GM12878 (cell line): ENCODE data around the gene CHN2. TPM values are rescaled to one million over a fixed set of nuclear protein-coding genes. Genes with fewer than 3 reads are reported as not detected.

Experiments
- ATAC-seq: fragments of 200-7000 bp; cut with Tn5 transposase; 3 replicates; pipeline ENCODE4 v1.9.1; 2020; ENCODE audit warnings: mild to moderate bottlenecking, moderate library complexity
- BruUV-seq: library from RNA; stranded (reverse); fragments of 400-500 nt; replicated peaks from 2 replicates; lab custom pipeline; 2021; lab: Mats Ljungman, UMichigan
- CTCF ChIA-PET: fragments of 300-600 bp; sonication (Branson Sonifier 250); formaldehyde crosslinking; extraction: SDS; loops from one replicate; lab custom pipeline; 2021; ENCODE audit warnings: inconsistent platforms; lab: Yijun Ruan, JAX
- POLR2A ChIA-PET: fragments of 350-600 bp; formaldehyde crosslinking; extraction: SDS; loops from one replicate; lab custom pipeline; 2021; ENCODE audit warnings: inconsistent platforms; lab: Charles Lee
- RAD21 ChIA-PET: fragments of 300-600 bp; sonication (Branson Sonifier 250); formaldehyde crosslinking; loops from one replicate; lab custom pipeline; 2023; ENCODE audit warnings: antibody characterized with exemption; ENCODE audit not compliant: unreplicated experiment; lab: Charles Lee
- SMC1A ChIA-PET: fragments of 300-600 bp; sonication (Branson Sonifier 250); formaldehyde crosslinking; loops from one replicate; lab custom pipeline; 2023; ENCODE audit not compliant: unreplicated experiment, uncharacterized antibody; lab: Charles Lee
- DNase-seq: peaks from one replicate; pipeline ENCODE4 v3.0.0-alpha.2; 2011; ENCODE audit warnings: low read depth, low spot score
- FAIRE-seq: peaks from 3 replicates; lab custom pipeline; 2011; peaks lifted over from hg19 to GRCh38; lab: Jason Lieb, UNC
- H2AFZ ChIP-seq: 2 replicates; pipeline ENCODE4 v1.6.0; 2011; ENCODE audit warnings: low read depth, low read length, control low read depth; ENCODE audit not compliant: control insufficient read depth
- H3K27ac ChIP-seq: 2 replicates; pipeline ENCODE4 v1.5.1; 2011; ENCODE audit warnings: control low read depth; ENCODE audit not compliant: control insufficient read depth, insufficient read depth
- H3K27me3 ChIP-seq, 2 experiments: replicated peaks in 1 of 2; 2 replicates each; pipeline versions ENCODE4 v1.6.0 to v1.6.1; 2011; ENCODE audit warnings: low read length in 1 of 2; ENCODE audit not compliant: control insufficient read depth in 2 of 2, insufficient read depth in 2 of 2
- H3K36me3 ChIP-seq, 2 experiments: 2 replicates each; pipeline ENCODE4 v1.5.1; 2011; ENCODE audit warnings: low read length in 1 of 2; ENCODE audit not compliant: control insufficient read depth in 2 of 2, insufficient read depth in 2 of 2
- H3K4me1 ChIP-seq: 2 replicates; pipeline ENCODE4 v1.6.1; 2011; ENCODE audit warnings: mild to moderate bottlenecking, low read length, moderate library complexity, mixed read lengths; ENCODE audit not compliant: control insufficient read depth, insufficient read depth
- H3K4me2 ChIP-seq: 2 replicates; pipeline ENCODE4 v1.6.0; 2011; ENCODE audit warnings: control low read depth; ENCODE audit not compliant: control insufficient read depth, insufficient read depth
- H3K4me3 ChIP-seq: fragments of 200-600 bp; sonication (generic); 2 replicates; pipeline ENCODE4 v1.5.1; 2016
- H3K79me2 ChIP-seq: 2 replicates; pipeline ENCODE4 v1.6.0; 2011; ENCODE audit warnings: low read length; ENCODE audit not compliant: control insufficient read depth, insufficient read depth
- H3K9ac ChIP-seq: 2 replicates; pipeline ENCODE4 v1.8.0; 2011; ENCODE audit warnings: low read length, control low read depth, mixed read lengths; ENCODE audit not compliant: control insufficient read depth, insufficient read depth
- H3K9me3 ChIP-seq: replicated peaks from 3 replicates; pipeline ENCODE4 v1.5.1; 2011; ENCODE audit warnings: mild to moderate bottlenecking, low read length; ENCODE audit not compliant: control insufficient read depth, insufficient read depth
- H4K20me1 ChIP-seq: 2 replicates; pipeline ENCODE4 v1.6.0; 2011; ENCODE audit not compliant: control insufficient read depth, insufficient read depth
- ATF7 ChIP-seq: fragments of 450-650 bp; IDR thresholded peaks from 2 replicates; pipeline ENCODE4 v1.6.1; 2016; ENCODE audit warnings: low read depth, mild to moderate bottlenecking
- CREB1 ChIP-seq: IDR thresholded peaks from 2 replicates; pipeline ENCODE4 v1.6.1; 2012; ENCODE audit warnings: low read depth, mild to moderate bottlenecking, inconsistent platforms
- POU2F2 ChIP-seq: IDR thresholded peaks from 3 replicates; pipeline ENCODE4 v1.6.1; 2011; ENCODE audit warnings: low read depth, mild to moderate bottlenecking, low read length, borderline replicate concordance
- WGBS: methylation state at CpG from one replicate; pipeline ENCODE4 v1.1.6; 2016; ENCODE audit warnings: low lambda C conversion rate; ENCODE audit not compliant: insufficient replicate concordance, insufficient coverage; ENCODE audit errors: missing lambda C conversion rate; 5-methylcytosine and 5-hydroxymethylcytosine counted together
- in situ Hi-C: fragments of 300-500 bp; cut with MboI; formaldehyde crosslinking; loops from 9 replicates; pipeline ENCODE4 v1.14.3; 2018; ENCODE audit warnings: mixed read lengths
- intact Hi-C: fragments of 100-400 bp; cut with micrococcal nuclease; formaldehyde crosslinking; loops from one replicate; pipeline ENCODE4 v1.14.2; 2022; ENCODE audit not compliant: unreplicated experiment
- polyA plus RNA-seq, 11 experiments: library from polyadenylated mRNA; depleted of rRNA in 4 of 11; unstranded in 6 of 11; stranded (reverse) in 5 of 11; fragments of >200 nt; fragmentation: Nextera tagmentation in 4 of 11; fragmentation: Illumina TruSeq in 1 of 11; extraction: Ambion mirVana in 4 of 11; extraction: Trizol in 1 of 11; gene quantifications; 1 replicate in 1 of 11; 2 replicates in 10 of 11; pipeline versions ENCODE4 v1.2.1 to v1.2.3, GENCODE V29; 2011 to 2016; ENCODE audit warnings: inconsistent platforms in 2 of 11, missing spikeins in 2 of 11, low read depth in 1 of 11
- total RNA-seq, 4 experiments: library from RNA; depleted of rRNA in 3 of 4; stranded (reverse); fragments of >200 nt in 3 of 4; fragmentation: Illumina TruSeq in 1 of 4; extraction: Trizol in 1 of 4; gene quantifications; 2 replicates each; pipeline versions ENCODE4 v1.2.1 to v1.2.3, GENCODE V29; 2013 to 2021
- TF ChIP-seq, protein P1 (sequence below): fragments of 450-650 bp; conservative IDR thresholded peaks from 2 replicates; pipeline ENCODE4 v1.6.1; 2017; ENCODE audit warnings: mild to moderate bottlenecking, moderate library complexity
- TF ChIP-seq, protein P2 (sequence below): IDR thresholded peaks from 2 replicates; pipeline ENCODE4 v1.6.1; 2011; ENCODE audit warnings: borderline replicate concordance, low read depth, mild to moderate bottlenecking, moderate library complexity, mixed read lengths, low read length; ENCODE audit not compliant: insufficient read depth; ENCODE audit errors: extremely low read length
- TF ChIP-seq, protein P3 (sequence below): IDR thresholded peaks from 2 replicates; pipeline ENCODE4 v1.6.1; 2012; ENCODE audit warnings: improper control_type of control experiment, low read depth, low read length; ENCODE audit not compliant: insufficient replicate concordance
- TF ChIP-seq, protein P4 (sequence below): fragments of 450-650 bp; IDR thresholded peaks from 2 replicates; pipeline ENCODE4 v1.6.1; 2017; ENCODE audit warnings: mild to moderate bottlenecking, moderate library complexity
- TF ChIP-seq, protein P5 (sequence below): fragments of 450-650 bp; IDR thresholded peaks from 2 replicates; pipeline ENCODE4 v1.6.1; 2017; ENCODE audit warnings: borderline replicate concordance

Gene CHN2
- total and polyA plus RNA-seq, 10 of the 15 experiments (the other 5 are each of a cell fraction or from before 2014, with no cell fraction given) = 0.11 to 3.8 (median 0.37) TPM; not detected in 2

DNA sequence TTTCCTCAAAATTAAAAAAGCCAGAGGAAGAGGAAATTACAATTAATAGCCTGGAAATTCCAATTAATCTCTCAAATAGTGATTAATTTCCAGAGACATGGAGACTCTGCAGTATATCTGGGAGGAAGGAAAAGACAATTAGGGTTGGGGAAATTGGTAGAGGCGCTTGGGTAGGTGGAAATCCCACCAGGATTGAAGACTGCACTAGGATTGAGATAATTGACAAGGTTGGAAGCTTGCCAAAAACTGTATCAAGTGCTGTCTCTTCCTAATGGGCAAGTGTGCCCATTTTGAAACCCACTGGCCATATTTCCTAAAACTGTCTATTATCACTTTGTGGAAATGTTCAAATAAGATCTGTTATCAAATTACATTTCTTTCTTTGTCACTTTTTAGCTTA, 21.6 kb downstream of the CHN2 start (continued):
- TF ChIP-seq, protein P1, sequence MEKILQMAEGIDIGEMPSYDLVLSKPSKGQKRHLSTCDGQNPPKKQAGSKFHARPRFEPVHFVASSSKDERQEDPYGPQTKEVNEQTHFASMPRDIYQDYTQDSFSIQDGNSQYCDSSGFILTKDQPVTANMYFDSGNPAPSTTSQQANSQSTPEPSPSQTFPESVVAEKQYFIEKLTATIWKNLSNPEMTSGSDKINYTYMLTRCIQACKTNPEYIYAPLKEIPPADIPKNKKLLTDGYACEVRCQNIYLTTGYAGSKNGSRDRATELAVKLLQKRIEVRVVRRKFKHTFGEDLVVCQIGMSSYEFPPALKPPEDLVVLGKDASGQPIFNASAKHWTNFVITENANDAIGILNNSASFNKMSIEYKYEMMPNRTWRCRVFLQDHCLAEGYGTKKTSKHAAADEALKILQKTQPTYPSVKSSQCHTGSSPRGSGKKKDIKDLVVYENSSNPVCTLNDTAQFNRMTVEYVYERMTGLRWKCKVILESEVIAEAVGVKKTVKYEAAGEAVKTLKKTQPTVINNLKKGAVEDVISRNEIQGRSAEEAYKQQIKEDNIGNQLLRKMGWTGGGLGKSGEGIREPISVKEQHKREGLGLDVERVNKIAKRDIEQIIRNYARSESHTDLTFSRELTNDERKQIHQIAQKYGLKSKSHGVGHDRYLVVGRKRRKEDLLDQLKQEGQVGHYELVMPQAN = no peak
- no peak for TF ChIP-seq CREB1

DNA sequence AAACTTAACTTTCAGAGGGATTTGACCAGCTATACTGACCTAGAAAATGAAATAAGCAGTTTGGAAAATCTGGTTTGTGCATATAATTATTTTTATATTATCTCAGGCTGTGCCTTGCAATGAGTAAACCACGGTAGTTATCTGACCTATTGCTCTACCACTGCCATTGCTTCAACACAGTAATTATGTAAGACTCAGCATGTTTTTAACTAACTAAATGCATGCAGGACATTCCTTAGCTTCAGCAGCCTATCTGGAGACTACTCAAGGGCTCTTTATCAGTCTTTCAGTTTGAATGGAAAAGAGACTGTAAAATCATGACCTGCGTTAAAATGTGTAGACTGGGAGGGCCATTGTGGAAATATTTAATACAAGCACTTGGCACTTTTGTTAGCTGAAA, 22.5 kb downstream of the CHN2 start:
- ChIA-PET SMC1A (interaction anchor here (0.6 to 1.0 kb wide), 2 partner anchors 15 to 481 kb away, joined by 3 to 4 read pairs; no protein-coding TSS in a partner anchor), CTCF (no interaction called here), RAD21 (no interaction called here), POLR2A (no interaction called here)
- Histone ChIP-seq H3K27me3 (no peaks in the 10 kb centered on the region), H2AFZ (no peak overlapping the region), H3K36me3 (no peaks in the 10 kb centered on the region), H3K9me3 (no peaks in the 10 kb centered on the region), H3K4me2 (no peak overlapping the region), H3K79me2 (no peaks in the 10 kb centered on the region), H3K4me1 (no peaks in the 10 kb centered on the region), H4K20me1 (no peaks in the 10 kb centered on the region), H3K4me3 (no peak overlapping the region), H3K9ac (no peak overlapping the region), H3K27ac (no peak overlapping the region)
- DNase-seq (no peak), FAIRE-seq (no peak), ATAC-seq (no peak)
- 55% methylated on average over 2 of the region's 2 CpGs for WGBS
- in situ Hi-C loops (no loop called here), intact Hi-C loops (no loop called here)
- no TSS peak for BruUV-seq
- no peak for TF ChIP-seq POU2F2
- TF ChIP-seq, protein P2, sequence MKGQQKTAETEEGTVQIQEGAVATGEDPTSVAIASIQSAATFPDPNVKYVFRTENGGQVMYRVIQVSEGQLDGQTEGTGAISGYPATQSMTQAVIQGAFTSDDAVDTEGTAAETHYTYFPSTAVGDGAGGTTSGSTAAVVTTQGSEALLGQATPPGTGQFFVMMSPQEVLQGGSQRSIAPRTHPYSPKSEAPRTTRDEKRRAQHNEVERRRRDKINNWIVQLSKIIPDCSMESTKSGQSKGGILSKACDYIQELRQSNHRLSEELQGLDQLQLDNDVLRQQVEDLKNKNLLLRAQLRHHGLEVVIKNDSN = no peak
- TF ChIP-seq ATF7 = no peak
- TF ChIP-seq, protein P3, sequence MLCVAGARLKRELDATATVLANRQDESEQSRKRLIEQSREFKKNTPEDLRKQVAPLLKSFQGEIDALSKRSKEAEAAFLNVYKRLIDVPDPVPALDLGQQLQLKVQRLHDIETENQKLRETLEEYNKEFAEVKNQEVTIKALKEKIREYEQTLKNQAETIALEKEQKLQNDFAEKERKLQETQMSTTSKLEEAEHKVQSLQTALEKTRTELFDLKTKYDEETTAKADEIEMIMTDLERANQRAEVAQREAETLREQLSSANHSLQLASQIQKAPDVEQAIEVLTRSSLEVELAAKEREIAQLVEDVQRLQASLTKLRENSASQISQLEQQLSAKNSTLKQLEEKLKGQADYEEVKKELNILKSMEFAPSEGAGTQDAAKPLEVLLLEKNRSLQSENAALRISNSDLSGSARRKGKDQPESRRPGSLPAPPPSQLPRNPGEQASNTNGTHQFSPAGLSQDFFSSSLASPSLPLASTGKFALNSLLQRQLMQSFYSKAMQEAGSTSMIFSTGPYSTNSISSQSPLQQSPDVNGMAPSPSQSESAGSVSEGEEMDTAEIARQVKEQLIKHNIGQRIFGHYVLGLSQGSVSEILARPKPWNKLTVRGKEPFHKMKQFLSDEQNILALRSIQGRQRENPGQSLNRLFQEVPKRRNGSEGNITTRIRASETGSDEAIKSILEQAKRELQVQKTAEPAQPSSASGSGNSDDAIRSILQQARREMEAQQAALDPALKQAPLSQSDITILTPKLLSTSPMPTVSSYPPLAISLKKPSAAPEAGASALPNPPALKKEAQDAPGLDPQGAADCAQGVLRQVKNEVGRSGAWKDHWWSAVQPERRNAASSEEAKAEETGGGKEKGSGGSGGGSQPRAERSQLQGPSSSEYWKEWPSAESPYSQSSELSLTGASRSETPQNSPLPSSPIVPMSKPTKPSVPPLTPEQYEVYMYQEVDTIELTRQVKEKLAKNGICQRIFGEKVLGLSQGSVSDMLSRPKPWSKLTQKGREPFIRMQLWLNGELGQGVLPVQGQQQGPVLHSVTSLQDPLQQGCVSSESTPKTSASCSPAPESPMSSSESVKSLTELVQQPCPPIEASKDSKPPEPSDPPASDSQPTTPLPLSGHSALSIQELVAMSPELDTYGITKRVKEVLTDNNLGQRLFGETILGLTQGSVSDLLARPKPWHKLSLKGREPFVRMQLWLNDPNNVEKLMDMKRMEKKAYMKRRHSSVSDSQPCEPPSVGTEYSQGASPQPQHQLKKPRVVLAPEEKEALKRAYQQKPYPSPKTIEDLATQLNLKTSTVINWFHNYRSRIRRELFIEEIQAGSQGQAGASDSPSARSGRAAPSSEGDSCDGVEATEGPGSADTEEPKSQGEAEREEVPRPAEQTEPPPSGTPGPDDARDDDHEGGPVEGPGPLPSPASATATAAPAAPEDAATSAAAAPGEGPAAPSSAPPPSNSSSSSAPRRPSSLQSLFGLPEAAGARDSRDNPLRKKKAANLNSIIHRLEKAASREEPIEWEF = no peak
- TF ChIP-seq, protein P4, sequence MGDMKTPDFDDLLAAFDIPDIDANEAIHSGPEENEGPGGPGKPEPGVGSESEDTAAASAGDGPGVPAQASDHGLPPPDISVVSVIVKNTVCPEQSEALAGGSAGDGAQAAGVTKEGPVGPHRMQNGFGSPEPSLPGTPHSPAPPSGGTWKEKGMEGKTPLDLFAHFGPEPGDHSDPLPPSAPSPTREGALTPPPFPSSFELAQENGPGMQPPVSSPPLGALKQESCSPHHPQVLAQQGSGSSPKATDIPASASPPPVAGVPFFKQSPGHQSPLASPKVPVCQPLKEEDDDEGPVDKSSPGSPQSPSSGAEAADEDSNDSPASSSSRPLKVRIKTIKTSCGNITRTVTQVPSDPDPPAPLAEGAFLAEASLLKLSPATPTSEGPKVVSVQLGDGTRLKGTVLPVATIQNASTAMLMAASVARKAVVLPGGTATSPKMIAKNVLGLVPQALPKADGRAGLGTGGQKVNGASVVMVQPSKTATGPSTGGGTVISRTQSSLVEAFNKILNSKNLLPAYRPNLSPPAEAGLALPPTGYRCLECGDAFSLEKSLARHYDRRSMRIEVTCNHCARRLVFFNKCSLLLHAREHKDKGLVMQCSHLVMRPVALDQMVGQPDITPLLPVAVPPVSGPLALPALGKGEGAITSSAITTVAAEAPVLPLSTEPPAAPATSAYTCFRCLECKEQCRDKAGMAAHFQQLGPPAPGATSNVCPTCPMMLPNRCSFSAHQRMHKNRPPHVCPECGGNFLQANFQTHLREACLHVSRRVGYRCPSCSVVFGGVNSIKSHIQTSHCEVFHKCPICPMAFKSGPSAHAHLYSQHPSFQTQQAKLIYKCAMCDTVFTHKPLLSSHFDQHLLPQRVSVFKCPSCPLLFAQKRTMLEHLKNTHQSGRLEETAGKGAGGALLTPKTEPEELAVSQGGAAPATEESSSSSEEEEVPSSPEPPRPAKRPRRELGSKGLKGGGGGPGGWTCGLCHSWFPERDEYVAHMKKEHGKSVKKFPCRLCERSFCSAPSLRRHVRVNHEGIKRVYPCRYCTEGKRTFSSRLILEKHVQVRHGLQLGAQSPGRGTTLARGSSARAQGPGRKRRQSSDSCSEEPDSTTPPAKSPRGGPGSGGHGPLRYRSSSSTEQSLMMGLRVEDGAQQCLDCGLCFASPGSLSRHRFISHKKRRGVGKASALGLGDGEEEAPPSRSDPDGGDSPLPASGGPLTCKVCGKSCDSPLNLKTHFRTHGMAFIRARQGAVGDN = no peak
- TF ChIP-seq, protein P5, sequence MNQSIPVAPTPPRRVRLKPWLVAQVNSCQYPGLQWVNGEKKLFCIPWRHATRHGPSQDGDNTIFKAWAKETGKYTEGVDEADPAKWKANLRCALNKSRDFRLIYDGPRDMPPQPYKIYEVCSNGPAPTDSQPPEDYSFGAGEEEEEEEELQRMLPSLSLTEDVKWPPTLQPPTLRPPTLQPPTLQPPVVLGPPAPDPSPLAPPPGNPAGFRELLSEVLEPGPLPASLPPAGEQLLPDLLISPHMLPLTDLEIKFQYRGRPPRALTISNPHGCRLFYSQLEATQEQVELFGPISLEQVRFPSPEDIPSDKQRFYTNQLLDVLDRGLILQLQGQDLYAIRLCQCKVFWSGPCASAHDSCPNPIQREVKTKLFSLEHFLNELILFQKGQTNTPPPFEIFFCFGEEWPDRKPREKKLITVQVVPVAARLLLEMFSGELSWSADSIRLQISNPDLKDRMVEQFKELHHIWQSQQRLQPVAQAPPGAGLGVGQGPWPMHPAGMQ = no peak
